Stimulated activated CD4-positive, alpha-beta T cell treated with anti-CD3 and anti-CD28 coated beads, TNF-alpha, amount 100 ng/mL, for 1 hour (primary cell): ENCODE results near the gene DNASE2B.
"Not testable (repeated sequence)": the region's sequence is repeated elsewhere in the genome, so short reads cannot be mapped to it uniquely, and the experiment has no call there.

Source experiments
- DNase-seq, 3 donors: peaks; one replicate each; pipeline ENCODE4 v3.0.0-alpha.2; 2020; ENCODE audit warnings: low read depth in 3 of 3, low spot score in 1 of 3

DNASE2B gene

DNA sequence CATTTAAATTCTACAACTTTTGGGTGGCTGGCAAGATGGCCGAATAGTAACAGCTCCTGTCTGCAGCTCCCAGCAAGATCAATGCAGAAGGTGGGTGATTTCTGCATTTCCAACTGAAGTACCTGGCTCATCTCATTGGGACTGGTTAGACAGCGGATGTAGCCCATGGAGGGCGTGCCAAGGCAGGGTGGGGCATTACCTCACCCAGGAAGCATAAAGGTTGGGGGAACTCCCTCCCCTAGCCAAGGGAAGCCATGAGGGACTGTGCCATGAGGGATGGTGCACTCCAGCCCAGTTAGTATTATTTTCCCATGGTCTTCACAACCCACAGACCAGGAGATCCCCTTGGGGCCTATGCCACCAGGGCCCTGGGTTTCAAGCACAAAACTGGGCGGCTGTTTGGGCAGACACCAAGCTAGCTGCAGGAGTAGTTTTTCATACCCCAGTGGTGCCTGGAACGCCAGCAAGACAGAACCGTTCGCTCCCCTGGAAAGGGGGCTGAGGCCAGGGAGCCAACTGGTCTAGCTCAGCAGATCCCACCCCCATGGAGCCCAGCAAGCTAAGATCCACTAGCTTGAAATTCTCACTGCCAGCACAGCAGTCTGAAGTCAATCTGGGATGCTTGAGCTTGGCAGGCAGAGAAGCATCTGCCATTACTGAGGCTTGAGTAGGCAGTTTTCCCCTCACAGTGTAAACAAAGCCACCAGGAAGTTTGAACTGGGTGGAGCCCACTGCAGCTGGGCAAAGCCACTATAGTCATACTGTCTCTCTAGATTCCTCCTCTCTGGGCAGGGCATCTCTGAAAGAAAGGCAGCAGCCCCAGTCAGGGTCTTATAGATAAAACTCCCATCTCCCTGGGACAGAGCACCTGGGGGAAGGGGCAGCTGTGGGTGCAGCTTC, 44.7 kb downstream of the DNASE2B start:
- not testable (repeated sequence) for DNase-seq

DNA sequence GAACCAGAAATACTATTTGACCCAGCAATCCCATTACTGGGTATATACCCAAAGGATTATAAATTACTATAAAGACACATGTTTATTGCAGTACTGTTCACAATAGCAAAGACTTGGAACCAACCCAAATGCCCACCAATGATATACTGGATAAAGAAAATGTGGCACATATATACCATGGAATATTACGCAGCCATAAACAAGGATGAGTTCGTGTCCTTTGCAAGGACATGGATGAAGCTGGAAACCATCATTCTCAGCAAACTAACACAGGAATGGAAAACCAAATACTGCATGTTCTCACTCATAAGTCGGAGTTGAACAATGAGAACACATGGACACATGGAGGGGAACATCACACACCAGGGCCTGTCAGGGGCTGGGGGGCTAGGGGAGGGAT, 50.4 kb downstream of the DNASE2B start:
- not testable (repeated sequence) for DNase-seq

DNA sequence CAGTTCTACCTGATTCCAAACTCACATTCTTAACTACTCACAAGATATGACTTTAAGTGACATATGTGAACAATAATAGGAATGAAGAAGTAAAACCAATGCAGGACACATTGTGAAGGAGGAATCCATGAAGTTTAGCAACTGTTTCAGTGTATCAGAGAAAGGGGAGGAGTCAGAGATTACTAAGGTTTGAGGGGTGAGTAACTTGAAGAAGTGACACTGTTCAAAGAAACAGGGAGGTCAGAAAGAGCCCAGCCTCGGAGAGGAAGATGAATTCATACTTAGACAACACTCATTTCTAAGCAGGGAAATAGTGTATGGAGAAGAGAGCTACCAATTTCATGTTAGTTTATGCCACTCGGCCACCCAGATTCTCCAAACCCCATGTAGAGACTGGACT, 52.6 kb downstream of the DNASE2B start:
- no peak for DNase-seq

DNA sequence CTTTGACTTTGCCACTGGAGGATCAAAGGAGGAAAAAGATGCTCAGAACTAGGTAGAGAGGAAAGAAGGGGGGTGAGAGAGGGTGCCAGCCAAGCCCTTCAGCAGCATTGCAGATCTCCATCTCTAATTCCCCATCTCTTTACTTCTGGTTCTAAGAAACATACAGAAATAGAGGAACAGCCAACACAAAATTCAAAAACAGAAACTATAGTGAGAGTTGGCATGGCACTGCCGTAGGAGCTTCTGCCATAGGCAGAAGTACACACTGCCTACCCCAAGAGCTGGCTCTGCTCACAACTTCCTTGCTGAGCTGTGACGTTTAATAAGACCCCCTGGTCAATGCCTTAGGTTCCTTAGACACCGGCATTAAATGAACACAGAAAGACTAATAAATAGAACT, 54.2 kb downstream of the DNASE2B start:
- no peak for DNase-seq

DNA sequence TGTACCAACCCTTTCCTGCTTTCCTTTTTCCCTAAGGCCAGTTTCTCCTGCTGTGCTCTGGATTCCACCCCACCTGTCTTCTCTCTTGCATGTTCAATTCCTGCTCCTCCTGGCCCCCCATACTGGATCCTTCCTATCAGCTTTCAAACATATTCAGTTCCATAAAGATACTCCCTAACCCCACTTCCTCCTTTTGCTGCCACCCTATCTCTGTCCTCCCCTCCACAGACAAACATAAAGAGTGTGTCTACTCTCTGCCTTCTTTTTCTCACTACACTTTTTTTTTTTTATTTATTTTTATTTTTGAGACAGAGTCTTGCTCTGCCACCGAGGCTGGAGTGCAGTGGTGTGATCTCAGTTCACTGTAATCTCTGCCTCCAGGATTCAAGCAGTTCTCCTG, 63.8 kb downstream of the DNASE2B start:
- no peak for DNase-seq
